Measurements from ENCODE around the gene TMEM43.

DNA sequence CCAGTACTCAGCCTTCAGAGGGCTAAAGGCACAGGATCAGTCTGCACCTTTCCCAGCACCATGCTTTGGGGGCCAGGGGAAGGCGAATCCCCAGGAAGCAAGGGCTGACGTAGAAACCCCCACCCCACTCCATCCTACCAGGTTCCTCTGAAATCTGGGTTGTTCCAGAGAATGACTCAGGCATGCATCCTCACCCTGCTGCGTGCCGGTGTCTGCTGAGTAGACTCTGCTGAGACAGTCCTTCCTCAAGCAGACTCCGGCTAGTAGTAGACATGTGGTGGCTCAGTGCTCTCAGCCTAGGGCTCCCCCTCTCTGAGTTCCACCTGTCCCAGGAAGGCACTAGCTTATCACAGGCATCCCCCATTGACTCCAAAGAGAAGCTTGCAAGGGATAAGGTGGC is 9.0 kb downstream of the TMEM43 start:
- TF ChIP-seq, protein P1, sequence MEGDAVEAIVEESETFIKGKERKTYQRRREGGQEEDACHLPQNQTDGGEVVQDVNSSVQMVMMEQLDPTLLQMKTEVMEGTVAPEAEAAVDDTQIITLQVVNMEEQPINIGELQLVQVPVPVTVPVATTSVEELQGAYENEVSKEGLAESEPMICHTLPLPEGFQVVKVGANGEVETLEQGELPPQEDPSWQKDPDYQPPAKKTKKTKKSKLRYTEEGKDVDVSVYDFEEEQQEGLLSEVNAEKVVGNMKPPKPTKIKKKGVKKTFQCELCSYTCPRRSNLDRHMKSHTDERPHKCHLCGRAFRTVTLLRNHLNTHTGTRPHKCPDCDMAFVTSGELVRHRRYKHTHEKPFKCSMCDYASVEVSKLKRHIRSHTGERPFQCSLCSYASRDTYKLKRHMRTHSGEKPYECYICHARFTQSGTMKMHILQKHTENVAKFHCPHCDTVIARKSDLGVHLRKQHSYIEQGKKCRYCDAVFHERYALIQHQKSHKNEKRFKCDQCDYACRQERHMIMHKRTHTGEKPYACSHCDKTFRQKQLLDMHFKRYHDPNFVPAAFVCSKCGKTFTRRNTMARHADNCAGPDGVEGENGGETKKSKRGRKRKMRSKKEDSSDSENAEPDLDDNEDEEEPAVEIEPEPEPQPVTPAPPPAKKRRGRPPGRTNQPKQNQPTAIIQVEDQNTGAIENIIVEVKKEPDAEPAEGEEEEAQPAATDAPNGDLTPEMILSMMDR (optimal IDR thresholded peaks at IDR 0.05 in 1 of 3, IDR thresholded peaks at IDR 0.05 in 1 of 3, conservative IDR thresholded peaks at IDR 0.05 in 1 of 3; ENCODE audit: extremely low read depth in 1 of 3, insufficient read depth in 2 of 3, low read length in 3 of 3), result no peak
- TF ChIP-seq EZH2 (IDR thresholded peaks at IDR 0.05; ENCODE audit: low read length), result no peak

Data from keratinocyte (primary cell).